ENCODE measurements around the gene SAMD9.
"Not testable (repeated sequence)": the region's sequence is repeated elsewhere in the genome, so short reads cannot be mapped to it uniquely, and the experiment has no call there.

The SAMD9 gene

GRCh38 chr7:93117852-93118530, at the start of gene SAMD9:
SAMD9 (minus strand) TSS chr7:93117979; CDS start chr7:93106097, 11,882 bp downstream.
- DNase-seq, result no peak

- no peak for DNase-seq
Measured at GRCh38 chr7:93165447-93165846, 47.7 kb upstream of the SAMD9 start.

GRCh38 chr7:93164766-93165165, 47.0 kb upstream of the SAMD9 start:
- no peak for DNase-seq

GRCh38 chr7:93161181-93161762, 43.5 kb upstream of the SAMD9 start:
- DNase-seq, result no peak

GRCh38 chr7:93160410-93160809, 42.6 kb upstream of the SAMD9 start:
- DNase-seq, result no peak

GRCh38 chr7:93159490-93159889, 41.7 kb upstream of the SAMD9 start:
- no peak for DNase-seq

GRCh38 chr7:93156884-93157283, 39.1 kb upstream of the SAMD9 start:
- no peak for DNase-seq

GRCh38 chr7:93150200-93150835, 32.5 kb upstream of the SAMD9 start:
- DNase-seq, result no peak

- DNase-seq, result no peak
Measured at GRCh38 chr7:93148727-93149126, 30.9 kb upstream of the SAMD9 start.

- DNase-seq, result no peak
Measured at GRCh38 chr7:93148144-93148543, 30.4 kb upstream of the SAMD9 start, which contains the start of gene SAMD9L. SAMD9L (minus strand) TSS chr7:93148385; CDS start chr7:93135971, 12,414 bp downstream.

- DNase-seq, result no peak
Measured at GRCh38 chr7:93147363-93147762, 29.6 kb upstream of the SAMD9 start.

- DNase-seq, result no peak
Measured at GRCh38 chr7:93146472-93147141, 28.8 kb upstream of the SAMD9 start.

GRCh38 chr7:93146036-93146435, 28.3 kb upstream of the SAMD9 start:
- DNase-seq, result no peak

GRCh38 chr7:93145354-93145753, 27.6 kb upstream of the SAMD9 start:
- DNase-seq, result no peak

GRCh38 chr7:93142127-93142526, 24.3 kb upstream of the SAMD9 start:
- no peak for DNase-seq

- DNase-seq, result no peak
Measured at GRCh38 chr7:93140582-93141191, 22.9 kb upstream of the SAMD9 start.

- DNase-seq, result no peak
Measured at GRCh38 chr7:93138576-93138975, 20.8 kb upstream of the SAMD9 start.

- no peak for DNase-seq
Measured at GRCh38 chr7:93133005-93133404, 15.2 kb upstream of the SAMD9 start.

GRCh38 chr7:93132216-93132615, 14.4 kb upstream of the SAMD9 start:
- no peak for DNase-seq

GRCh38 chr7:93126954-93127353, 9.2 kb upstream of the SAMD9 start:
- not testable (repeated sequence) for DNase-seq

- DNase-seq, result not testable (repeated sequence)
Measured at GRCh38 chr7:93123532-93123931, 5.8 kb upstream of the SAMD9 start.

- DNase-seq, result no peak
Measured at GRCh38 chr7:93120592-93121549, 3.1 kb upstream of the SAMD9 start.
